ENCODE measurements around the gene GALNT16. TPM values are rescaled to one million over a fixed set of nuclear protein-coding genes. Genes with fewer than 3 reads are reported as not detected.

Gene GALNT16
- total RNA-seq, 1 experiment from 2014 or later = 5.1 TPM

DNA sequence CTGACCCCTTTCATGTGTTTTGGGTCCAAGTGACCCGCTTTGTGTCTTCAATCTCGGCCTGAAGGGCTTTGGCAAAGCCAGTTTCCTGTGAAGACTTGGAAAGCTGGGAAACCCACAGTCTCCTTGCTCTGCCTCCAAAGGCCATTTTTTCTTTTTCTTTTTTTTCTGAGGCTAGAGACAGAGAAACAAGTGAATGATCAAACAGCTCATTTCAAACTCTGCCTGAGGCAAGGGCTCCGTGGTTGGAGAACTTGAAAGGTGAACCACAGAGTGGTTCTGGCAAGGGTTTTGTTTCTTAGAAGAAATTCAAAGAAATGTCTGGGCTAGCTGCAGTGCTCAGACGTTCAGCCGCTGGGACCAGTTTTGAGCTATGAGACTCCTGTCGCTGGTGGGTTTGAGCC, 75.4 kb downstream of the GALNT16 start:
- DNase-seq (ENCODE audit: low read depth) = no peak

DNA sequence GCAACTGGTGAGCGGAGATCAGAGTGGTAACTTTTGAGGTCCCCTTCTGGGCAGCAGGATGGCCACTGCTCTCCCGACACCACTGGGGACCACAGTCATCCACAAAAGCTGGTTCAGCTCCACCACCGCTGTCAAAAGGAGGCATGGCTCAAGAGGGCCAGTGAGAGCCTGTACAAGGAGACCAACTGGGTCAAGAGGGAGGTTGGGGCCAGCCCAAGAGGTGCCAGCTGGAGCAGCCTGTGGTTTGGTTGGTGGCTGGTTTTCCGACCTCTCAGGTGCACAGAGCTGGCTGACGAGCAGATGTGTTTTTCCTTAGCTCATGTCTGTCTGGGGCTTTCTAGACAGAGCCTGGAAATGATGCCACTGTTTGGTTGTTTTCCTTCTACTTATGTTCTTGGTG, 78.0 kb downstream of the GALNT16 start:
- DNase-seq (ENCODE audit: low read depth) = no peak

DNA sequence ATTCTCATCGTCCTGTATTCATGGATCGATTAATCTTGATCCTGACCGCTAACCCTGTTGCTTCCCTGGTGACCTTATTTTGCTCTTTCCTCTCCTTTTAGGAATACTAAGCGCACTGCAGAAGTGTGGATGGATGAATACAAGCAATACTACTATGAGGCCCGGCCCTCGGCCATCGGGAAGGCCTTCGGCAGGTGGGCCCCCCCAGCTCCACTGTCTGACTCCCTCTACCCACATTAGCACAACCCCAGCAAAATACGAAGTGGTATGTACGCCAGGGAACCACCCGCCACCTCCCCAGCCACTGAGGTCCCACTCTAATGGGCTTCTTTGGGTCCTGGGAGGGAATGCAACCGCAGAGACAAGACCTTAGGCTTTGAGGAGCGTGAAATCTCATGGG, 79.5 kb downstream of the GALNT16 start:
- DNase-seq (ENCODE audit: low read depth) = no peak

DNA sequence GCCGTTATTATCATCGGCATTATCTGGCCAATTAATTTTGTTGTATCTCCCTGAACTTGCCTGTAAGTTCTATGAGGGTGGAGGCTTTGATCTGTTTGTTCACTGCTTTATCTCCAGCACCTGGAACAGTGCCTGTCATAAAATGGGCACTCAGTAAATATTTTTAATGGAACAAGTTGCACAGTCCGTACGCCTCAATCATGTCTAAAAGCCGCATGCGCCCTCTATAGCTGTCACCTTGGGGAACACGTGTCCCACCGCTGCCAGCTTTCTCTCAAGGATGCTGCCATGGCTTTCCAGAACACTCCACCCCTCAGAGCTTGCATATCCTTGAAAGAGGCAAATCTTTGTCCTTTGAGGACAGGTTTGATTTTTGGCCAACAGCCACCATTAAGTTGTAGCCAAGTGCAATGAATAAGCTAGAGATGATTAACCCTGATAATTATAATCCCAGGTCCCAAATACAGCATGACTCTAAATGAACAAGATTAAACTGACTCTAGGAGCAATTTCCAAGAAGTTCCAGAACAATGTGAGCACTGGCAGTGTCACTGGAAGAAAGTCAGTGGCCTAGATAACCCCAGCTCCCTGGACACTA, 83.1 kb downstream of the GALNT16 start:
- DNase-seq (ENCODE audit: low read depth) = no peak

DNA sequence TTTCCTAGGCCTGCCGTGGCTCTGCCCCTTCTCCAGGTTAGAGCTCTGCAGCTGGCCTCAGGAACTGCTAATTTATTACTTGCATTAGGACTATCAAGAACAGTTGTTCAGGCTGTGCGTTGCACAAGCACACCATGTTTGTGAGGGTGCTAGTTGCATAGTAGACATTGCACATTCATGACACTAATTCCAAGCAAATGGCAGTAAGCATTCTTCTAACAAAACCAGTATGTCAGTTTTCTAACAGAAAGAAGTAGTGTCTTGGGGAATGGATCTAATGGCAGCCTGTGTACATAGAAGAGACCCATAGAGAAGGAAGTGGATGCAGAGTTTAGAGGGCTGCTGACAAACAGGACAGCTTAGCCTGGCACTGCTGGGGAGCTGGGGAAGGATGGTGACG, 84.2 kb downstream of the GALNT16 start:
- DNase-seq (ENCODE audit: low read depth) = no peak

DNA sequence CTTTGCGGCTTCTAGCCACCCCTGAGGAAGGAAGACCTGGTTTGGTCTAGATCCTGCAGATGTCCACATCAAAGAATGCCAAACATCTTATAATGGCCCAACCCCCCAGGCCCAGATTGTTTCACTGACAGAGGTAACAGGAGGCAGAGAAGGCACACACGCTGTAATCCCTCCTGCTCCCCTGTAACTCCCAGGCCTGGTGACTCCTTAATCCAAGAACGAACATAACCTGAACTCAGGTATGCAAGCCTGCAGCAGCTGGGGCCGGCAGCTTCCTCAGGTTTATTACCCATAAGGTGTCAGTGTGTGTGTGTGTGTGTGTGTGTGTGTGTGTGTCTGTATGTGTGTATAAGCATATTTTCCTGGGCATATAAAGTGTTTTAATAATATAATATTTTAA, 85.4 kb downstream of the GALNT16 start:
- no peak for DNase-seq (ENCODE audit: low read depth)

DNA sequence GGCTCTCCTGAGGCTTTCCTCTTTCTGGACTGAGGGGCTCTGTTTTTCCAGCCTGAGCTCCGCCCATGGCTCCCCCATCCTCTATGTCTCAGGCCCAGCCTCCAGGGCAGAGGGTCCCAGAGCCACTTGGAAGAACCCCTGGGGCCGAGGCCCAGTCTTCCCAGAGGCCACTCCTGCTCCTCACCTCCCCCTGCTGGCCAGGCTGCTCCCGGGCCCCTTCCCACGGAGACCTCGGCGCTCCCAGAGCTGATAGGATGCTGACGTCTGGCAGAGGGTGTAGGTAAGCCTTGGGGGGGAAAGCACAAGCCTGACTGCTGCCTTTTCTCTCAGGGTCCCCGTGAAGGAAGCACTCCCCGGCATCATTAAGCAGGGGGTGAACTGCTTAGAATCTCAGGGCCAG, 86.8 kb downstream of the GALNT16 start:
- no peak for DNase-seq (ENCODE audit: low read depth)

DNA sequence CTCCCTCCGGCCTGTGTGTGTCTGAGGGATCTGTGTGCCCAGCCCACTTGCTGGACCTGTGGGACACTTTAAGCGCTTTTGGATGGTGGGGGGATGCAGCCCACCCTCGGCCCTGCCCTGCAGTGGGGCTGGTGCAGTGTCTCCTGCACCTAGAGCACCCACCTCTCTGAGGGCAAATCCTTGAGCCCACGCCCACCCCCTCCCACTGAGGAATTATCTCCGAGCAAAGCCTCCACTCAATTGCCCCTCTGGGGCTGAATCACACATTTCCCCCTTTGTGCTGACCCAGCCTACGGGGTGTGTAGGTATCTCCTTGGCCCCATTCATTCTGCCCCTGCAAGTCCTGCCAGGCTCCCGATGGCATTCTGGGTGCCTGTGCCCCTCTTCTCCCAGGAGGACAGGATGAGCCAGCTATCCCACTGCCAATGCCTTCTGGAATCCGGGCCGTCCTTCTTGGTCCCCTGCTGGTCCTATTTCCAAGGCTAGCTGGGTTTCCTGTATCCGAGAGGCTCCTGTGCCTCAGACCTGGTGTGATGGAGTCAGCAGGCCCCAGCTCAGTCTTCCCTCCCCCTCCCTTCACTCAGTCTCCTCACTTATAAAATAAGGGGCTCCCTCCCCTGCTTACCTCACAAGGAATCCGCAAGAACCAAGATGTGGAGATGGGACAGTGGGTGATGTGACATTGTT, 89.3 kb downstream of the GALNT16 start:
- no peak for DNase-seq (ENCODE audit: low read depth)

DNA sequence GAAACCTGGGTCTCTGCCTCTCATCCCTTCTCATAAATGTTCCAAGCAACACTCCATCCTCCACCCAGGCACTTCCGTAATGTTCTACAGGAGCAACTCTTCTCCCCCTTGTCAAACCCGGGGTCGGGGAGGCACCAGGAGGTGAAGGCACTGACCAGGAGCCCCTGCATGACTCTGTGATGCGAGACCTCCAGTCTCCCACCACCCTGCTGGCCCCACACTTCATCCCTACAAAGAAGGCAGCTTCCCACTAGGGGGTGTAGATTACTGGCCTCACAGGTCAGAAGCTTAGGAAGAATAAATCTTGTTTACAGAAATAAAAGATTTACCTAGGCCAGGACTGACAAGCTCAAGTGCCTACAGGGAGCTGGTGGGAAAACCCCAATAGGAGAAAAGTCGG, 90.9 kb downstream of the GALNT16 start:
- DNase-seq (ENCODE audit: low read depth) = no peak

DNA sequence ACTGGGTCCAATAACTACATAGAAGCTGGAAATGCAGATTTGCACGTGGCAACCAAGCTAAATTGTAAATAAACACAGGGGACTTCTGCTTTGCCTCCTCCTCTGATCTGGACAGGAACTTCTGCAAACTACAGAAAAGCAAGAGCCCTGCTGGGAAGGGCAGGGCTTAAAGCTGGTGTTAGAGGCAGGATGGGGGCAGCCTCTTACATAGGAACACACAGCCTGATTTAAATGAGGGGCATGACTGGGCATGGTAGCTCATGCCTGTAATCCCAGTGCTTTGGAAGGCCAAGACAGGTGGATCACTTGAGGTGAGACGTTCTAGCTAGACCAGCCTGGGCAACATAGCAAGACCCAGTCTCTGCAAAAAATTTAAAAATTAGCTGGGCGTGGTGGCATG, 91.4 kb downstream of the GALNT16 start:
- DNase-seq (ENCODE audit: low read depth) = no peak

DNA sequence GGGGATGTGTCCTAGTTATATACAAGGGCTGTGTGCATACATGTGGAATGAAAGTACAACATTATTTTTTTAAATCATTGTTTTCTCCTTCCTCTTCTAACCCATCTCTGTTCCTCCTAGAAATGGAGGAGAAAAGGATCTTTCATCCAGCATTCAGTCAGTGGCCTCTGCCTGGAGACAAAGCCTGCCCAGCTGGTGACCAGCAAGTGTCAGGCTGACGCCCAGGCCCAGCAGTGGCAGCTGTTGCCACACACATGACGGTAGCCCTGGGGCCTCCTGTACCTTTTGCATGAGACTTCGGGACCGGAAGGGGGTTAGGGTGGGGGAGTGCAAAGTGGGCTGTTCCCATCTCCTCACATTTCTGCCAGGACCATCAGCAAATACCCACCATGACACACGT, 92.0 kb downstream of the GALNT16 start:
- DNase-seq (ENCODE audit: low read depth) = no peak

DNA sequence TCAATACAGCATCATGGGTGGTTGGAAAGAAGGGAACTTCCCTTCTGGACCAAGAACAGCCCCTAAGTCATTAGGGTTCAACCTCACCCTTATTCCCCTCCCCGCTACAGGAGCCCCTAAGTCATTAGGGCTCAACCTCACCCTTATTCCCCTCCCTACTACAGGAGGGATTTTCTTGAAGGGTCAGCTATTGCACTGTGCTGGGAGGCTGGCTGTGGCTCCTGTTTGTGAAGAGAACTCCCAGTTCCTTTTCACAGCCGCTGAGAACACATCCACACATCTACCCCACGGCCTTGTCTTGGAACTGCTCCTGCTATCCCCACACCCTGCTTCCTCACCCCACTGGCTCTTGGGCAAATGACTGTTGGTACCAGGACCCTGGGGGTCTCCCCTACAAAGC, 93.2 kb downstream of the GALNT16 start:
- DNase-seq (ENCODE audit: low read depth) = no peak

DNA sequence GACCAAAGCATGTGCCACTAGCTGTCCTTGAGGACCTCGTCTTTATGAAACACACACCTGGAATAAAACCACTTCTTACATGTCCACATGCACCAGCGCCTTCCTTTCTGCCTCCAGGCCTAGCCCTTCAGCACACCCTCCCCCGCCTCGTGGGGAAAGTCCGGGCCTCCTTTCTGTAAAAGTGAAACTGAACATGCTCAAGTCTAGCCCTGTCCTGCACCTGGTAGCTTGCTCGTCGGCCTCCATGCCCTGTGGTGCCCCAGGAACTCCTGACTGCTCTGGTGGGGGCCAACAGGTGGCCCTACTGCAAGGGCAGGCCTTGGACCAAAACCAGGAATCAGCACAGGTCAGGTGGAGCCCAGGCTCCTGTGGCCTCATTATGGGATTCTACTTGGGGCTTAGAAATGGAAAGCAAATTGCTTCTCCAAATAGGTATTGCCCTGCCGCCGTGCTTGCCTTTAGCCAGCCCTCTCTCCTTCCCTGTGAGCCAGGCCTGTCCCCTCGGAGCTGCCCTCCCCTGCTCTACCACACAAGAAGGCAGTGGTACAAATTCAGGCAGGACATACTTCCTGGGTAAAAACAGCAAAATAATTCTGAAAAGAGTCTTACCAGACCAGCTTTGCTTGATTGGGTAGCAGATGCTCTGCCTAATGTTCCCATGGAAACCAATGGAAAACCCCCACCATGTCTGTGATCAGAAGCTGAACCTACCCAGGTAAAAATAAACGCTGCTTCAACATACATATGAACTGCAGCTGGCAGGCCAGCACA, 94.6 kb downstream of the GALNT16 start:
- DNase-seq (ENCODE audit: low read depth) = no peak

DNA sequence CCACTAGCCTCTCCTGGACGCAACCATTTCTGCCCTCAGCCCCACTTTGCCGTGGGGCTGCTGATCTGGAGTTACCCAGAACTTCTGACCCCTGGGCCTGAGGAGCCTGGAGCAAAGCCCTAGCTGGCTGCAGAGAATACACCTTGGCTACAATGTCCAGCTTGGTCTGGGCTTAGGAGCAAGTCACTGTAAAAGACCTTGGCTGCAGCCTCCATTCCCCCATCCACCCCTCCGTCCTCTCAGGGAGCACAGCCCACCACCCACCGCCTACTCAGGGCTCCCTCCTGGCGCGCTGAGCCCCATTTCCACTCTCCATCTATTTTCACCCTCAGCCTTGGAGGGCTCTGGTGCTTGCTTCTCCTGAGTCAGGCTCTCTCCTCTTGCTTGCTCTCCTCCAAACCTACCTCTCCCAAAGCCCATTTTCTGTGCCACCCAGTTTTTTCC, 95.2 kb downstream of the GALNT16 start:
- DNase-seq (ENCODE audit: low read depth) = no peak

DNA sequence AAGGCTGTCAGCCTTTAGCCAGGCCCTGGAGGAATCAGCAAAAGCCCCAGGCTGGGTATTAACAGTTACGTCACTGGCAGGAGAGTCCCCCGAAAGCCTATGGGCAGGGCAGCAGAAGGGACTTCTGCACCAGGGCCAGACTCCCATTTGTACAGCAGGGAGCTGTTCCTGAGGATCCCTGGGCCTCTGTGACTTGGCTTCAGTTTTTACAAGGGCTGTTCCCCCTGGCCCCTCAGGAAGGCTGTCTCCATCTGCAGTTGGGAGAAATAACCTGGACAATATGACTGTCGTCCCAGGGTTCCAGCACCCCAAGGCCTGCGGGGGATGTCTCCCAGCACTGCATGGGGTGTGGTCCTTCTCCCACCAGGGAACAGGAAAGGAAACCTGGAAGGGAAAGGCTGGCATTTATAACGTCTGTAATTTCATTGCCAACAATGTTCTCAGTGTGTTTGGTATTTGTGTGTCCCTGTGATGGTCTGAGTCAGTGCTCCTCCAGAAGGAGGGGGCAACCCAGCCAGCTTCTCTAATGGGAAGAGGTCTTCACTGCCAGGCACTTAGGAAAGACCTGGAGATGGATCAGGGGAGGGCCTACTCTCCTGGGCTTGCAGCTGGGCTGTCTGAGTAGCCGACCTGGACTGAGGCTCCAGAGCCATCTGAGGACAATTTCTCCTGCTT, 95.8 kb downstream of the GALNT16 start:
- DNase-seq (ENCODE audit: low read depth) = peak; percentile 15

DNA sequence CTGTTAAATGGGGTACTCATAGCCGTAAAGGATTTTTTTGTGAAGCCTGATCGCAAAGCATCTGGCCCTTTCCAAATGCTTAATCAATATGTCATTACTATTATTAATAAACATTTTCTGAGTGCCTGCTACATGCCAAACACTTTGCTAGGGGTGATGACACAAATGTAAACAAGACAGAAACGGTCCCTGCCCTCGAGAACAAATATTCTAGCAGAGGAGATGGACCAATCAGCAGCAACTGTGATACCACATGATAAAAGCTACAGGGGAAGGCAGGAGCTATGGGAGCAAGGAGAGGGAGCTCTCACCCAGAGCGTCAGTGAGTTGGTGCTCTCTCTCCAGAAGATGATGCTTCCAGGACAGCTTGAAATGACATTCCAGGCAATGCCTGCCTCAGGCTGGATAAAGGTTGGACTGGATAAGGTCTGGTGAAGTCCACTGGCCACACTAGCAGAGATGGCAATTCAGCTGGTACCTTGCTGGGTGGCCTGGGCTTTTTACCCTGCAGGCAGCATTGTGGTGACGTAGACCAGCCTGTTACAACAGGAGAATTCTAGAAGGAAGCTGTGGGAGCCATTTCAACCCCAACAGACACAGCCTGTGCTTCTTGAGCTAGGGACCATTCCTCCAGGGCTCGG, 97.1 kb downstream of the GALNT16 start:
- DNase-seq (ENCODE audit: low read depth) = no peak

DNA sequence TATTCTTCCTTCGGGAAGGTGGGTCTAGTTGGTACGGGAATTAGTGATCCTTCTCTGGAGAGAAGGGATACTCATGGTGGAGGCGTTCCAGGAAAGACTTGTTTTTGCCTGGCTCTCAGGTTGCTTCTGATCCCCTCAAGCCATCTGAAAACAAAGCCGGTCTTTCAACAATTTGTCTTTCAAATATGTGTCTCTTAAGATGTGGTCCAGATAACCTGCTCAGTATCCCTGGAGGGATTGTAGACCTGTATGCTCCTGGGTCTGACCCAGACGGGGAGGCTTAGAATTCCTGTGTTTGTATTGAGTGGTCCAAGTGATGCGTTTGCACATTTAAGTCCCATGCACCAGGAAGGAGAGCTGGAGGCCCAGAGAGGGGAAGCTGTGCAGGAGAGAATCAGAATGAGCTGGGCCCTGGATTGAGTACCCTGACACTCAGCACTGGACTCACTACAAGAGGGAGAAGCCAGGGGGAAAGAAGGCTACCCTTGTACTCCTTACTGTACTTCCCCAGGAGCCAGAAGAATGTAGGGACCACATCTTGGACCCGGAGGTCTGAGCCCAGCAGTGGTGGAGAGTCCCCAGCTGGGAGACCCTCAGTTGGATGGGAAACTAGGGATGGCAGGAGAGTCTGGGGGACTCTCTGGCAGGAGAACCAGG, 97.7 kb downstream of the GALNT16 start:
- no peak for DNase-seq (ENCODE audit: low read depth)

DNA sequence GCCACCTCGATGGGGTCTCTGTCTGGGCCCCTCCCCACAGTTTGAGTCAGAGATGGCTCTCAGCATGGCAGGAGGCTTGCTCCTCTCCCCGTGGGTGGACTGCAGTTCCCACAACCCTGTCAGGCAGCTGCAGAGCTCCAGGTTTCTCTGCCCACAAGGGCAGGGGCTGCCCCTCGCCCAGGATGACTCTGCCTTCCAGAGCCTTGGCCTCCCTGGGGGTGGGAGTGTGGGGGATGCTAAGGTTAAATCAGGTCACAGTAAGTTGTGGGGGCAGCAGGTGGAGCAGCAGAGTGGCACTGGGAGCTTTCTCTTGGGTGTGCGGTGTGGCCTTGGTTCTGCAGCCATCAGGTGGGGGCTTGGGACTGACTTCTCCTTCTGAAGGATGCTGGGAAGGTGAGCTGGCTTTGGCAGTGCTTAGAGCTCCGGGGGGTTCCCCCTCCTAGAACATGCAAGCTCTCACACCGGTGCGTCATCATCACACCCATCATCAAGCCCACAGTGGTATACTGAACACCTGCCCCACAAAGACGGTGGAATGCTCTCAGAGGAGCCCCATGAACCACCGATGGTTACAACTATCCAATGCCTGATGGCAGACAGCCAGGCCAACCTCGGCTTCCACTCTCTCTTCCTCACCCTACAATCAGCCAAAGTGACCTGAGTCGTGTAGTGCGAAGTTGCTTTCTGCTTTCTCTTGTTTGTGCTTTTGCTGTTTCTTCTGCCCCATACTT, 98.4 kb downstream of the GALNT16 start:
- no peak for DNase-seq (ENCODE audit: low read depth)

DNA sequence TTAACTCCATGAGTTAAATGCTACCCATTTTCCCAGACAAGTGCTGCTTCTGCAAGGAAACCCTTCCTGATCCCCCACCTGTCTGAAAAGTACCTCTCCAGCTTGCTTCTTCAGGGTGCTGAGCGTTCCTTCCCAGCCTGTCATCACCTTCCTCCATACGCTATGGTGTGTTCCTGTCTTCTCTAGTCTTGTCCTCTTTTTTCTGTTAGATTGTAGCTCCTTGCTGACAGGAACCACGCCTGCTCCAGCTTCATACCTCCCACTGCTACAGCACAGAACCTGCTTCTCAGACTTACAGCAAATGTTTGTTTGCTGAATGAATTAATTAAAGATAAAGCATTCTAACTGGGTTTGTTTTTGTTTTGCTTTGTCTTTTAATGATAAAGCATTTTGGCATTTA, 99.0 kb downstream of the GALNT16 start:
- no peak for DNase-seq (ENCODE audit: low read depth)

DNA sequence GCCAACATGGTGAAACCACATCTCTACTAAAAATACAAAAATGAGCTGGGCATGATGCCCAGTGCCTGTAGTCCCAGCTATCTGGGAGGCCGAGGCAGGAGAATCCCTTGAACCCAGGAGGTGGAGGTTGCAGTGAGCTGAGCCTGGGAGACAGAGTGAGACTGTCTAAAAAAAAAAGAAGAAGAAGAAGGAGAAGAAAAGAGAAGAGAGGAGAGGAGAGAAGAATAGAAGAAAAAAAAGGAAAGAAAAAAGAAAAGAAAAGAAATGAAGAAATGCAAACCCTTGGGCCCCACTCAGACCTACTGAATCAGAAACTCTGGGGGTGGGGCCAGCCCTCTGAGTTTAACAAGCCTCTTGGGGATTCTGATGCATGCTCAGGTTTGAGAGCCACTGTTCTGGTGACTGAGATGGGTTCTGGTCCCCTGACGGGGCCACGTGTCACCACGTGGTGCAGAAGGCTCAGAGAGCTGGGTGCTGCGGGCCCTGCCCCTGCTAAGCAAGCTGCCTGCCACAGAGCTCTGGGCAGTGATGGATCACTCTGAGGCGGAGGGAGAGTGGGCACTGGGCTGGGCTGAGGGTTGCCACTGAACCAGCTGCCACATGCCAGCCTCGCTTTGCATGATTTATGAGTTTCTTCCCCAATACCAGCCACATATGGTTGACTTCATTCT, 100.6 kb downstream of the GALNT16 start:
- DNase-seq (ENCODE audit: low read depth) = peak; percentile 26
